GM13977 (cell line): ENCODE results near the gene GPR179.

ENCODE experiments used
- DNase-seq: peaks from one replicate; pipeline ENCODE4 v3.0.0; 2012; ENCODE audit warnings: low spot score
- in situ Hi-C: fragments of 300-500 bp; cut with MboI; formaldehyde crosslinking; loops from one replicate; pipeline ENCODE4 v1.12.0; 2022; ENCODE audit warnings: low sequenced_read_pairs, low pct_unique_long_range_greater_than_20kb, mixed read lengths, inconsistent platforms; ENCODE audit not compliant: unreplicated experiment
- TF ChIP-seq, protein P1 (sequence below): IDR thresholded peaks from 2 replicates; pipeline ENCODE4 v1.5.1; 2012; ENCODE audit warnings: mild to moderate bottlenecking, control low read depth; ENCODE audit not compliant: insufficient read depth; ENCODE audit errors: extremely low read depth, missing control alignments

Gene GPR179, protein sequence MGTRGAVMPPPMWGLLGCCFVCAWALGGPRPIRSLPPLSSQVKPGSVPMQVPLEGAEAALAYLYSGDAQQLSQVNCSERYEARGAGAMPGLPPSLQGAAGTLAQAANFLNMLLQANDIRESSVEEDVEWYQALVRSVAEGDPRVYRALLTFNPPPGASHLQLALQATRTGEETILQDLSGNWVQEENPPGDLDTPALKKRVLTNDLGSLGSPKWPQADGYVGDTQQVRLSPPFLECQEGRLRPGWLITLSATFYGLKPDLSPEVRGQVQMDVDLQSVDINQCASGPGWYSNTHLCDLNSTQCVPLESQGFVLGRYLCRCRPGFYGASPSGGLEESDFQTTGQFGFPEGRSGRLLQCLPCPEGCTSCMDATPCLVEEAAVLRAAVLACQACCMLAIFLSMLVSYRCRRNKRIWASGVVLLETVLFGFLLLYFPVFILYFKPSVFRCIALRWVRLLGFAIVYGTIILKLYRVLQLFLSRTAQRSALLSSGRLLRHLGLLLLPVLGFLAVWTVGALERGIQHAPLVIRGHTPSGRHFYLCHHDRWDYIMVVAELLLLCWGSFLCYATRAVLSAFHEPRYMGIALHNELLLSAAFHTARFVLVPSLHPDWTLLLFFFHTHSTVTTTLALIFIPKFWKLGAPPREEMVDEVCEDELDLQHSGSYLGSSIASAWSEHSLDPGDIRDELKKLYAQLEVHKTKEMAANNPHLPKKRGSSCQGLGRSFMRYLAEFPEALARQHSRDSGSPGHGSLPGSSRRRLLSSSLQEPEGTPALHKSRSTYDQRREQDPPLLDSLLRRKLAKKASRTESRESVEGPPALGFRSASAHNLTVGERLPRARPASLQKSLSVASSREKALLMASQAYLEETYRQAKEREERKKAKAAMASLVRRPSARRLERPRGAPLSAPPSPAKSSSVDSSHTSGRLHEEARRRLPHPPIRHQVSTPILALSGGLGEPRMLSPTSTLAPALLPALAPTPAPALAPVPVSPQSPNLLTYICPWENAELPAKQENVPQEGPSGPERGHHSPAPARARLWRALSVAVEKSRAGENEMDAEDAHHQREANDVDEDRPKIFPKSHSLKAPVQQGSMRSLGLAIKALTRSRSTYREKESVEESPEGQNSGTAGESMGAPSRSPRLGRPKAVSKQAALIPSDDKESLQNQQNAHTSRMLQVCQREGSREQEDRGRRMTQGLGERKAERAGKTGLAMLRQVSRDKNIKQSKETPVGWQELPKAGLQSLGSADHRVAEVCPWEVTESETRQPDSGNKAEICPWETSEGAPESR (N-terminal part only)

GRCh38 chr17:38343608-38344419, at the start of gene GPR179:
TSS of gene GPR179 (minus strand) at chr17:38343956. CDS start at chr17:38343789, 167 bp downstream.
- no peak for DNase-seq
- TF ChIP-seq, protein P1, sequence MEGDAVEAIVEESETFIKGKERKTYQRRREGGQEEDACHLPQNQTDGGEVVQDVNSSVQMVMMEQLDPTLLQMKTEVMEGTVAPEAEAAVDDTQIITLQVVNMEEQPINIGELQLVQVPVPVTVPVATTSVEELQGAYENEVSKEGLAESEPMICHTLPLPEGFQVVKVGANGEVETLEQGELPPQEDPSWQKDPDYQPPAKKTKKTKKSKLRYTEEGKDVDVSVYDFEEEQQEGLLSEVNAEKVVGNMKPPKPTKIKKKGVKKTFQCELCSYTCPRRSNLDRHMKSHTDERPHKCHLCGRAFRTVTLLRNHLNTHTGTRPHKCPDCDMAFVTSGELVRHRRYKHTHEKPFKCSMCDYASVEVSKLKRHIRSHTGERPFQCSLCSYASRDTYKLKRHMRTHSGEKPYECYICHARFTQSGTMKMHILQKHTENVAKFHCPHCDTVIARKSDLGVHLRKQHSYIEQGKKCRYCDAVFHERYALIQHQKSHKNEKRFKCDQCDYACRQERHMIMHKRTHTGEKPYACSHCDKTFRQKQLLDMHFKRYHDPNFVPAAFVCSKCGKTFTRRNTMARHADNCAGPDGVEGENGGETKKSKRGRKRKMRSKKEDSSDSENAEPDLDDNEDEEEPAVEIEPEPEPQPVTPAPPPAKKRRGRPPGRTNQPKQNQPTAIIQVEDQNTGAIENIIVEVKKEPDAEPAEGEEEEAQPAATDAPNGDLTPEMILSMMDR = no peak
- in situ Hi-C loops = no loop called here

DNA sequence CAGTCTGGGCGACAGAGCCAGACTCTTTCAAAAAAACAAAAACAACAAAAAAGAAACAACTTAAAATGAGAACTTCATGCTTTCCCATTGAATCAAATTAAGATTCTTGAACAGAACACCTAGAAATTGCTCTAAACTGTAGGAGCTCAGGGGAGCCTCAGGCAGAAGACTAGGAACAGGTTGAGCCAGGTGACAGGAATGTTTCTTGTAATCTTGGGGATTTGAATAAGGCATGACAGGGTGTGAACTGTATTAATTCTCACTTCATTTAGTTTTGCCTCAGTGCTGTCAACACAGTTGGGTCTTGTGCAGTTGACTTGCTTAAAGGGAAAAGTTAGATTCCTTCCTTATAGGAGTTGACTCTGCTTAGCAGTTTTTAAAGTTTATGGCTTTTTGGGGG, 35.7 kb upstream of the GPR179 start:
- in situ Hi-C loops = no loop called here
- TF ChIP-seq, protein P1 = no peak
- DNase-seq = no peak

- TF ChIP-seq, protein P1 = no peak
- no peak for DNase-seq
- in situ Hi-C loops = no loop called here
Measured at GRCh38 chr17:38369124-38369886, 25.5 kb upstream of the GPR179 start.

GRCh38 chr17:38364741-38365140, 21.0 kb upstream of the GPR179 start:
- in situ Hi-C loops = no loop called here
- DNase-seq = no peak
- TF ChIP-seq, protein P1 = no peak

GRCh38 chr17:38363016-38363415, 19.3 kb upstream of the GPR179 start:
- TF ChIP-seq, protein P1 = no peak
- no peak for DNase-seq
- in situ Hi-C loops = no loop called here
